Neural cell (in vitro differentiated cells): Measurements from ENCODE around the gene ANTXR1. TPM values are rescaled to one million over a fixed set of nuclear protein-coding genes. Genes with fewer than 3 reads are reported as not detected.

Experiments used
- H2AFZ ChIP-seq: fragments of 200-600, 300-800 bp; sonication (generic), shearing (Covaris generic); 2 replicates; pipeline ENCODE4 v1.6.0; 2014; ENCODE audit warnings: low read depth, mild to moderate bottlenecking, antibody characterized with exemption, low read length, moderate library complexity
- H3F3A ChIP-seq: fragments of 200-600 bp; shearing (Covaris generic); 2 replicates; pipeline ENCODE4 v1.6.1; 2016; ENCODE audit warnings: mild to moderate bottlenecking, moderate library complexity, mixed read lengths, antibody characterized with exemption, low read length; ENCODE audit not compliant: insufficient read depth, poor library complexity, severe bottlenecking
- H3K27ac ChIP-seq: fragments of 200-600, 300-800 bp; sonication (generic), shearing (Covaris generic); 2 replicates; pipeline ENCODE4 v1.5.1; 2014; ENCODE audit warnings: mild to moderate bottlenecking, low read length, moderate library complexity
- H3K27me3 ChIP-seq: fragments of 300-800, 200-600 bp; sonication (generic), shearing (Covaris generic); 2 replicates; pipeline ENCODE4 v1.6.0; 2014; ENCODE audit warnings: mild to moderate bottlenecking, low read depth, low read length, moderate library complexity; ENCODE audit not compliant: insufficient read depth
- H3K36me3 ChIP-seq: fragments of 300-800, 200-600 bp; sonication (generic), shearing (Covaris generic); 2 replicates; pipeline ENCODE4 v1.5.1; 2014; ENCODE audit warnings: mild to moderate bottlenecking, antibody characterized with exemption, low read length, moderate library complexity; ENCODE audit not compliant: insufficient read depth
- H3K4me2 ChIP-seq: fragments of 300-800, 200-600 bp; sonication (generic), shearing (Covaris generic); 2 replicates; pipeline ENCODE4 v1.6.0; 2014; ENCODE audit warnings: mild to moderate bottlenecking, low read length
- H3K4me3 ChIP-seq: fragments of 300-800, 200-600 bp; sonication (generic), shearing (Covaris generic); 2 replicates; pipeline ENCODE4 v1.5.1; 2014; ENCODE audit warnings: mild to moderate bottlenecking, low read length, moderate library complexity
- H3K79me2 ChIP-seq: fragments of 200-600 bp; shearing (Covaris generic); replicated peaks from 2 replicates; pipeline ENCODE4 v1.6.0; 2014; ENCODE audit warnings: mild to moderate bottlenecking, low read length, moderate library complexity; ENCODE audit not compliant: insufficient read depth
- H3K9ac ChIP-seq: fragments of 300-800, 200-600 bp; sonication (generic), shearing (Covaris generic); 2 replicates; pipeline ENCODE4 v1.6.1; 2016; ENCODE audit warnings: mild to moderate bottlenecking, low read length, mixed read lengths
- H3K9me2 ChIP-seq: fragments of 200-600 bp; shearing (Covaris generic); 2 replicates; pipeline ENCODE4 v1.6.1; 2016; ENCODE audit warnings: mild to moderate bottlenecking, low read length, mixed read lengths; ENCODE audit not compliant: insufficient read depth
- H3K9me3 ChIP-seq: fragments of 200-600, 300-800 bp; sonication (generic), shearing (Covaris generic); 2 replicates; pipeline ENCODE4 v1.6.1; 2016; ENCODE audit warnings: mild to moderate bottlenecking, mixed run types, low read length, moderate library complexity, mixed read lengths
- H4K20me1 ChIP-seq: fragments of 200-600 bp; shearing (Covaris generic); 2 replicates; pipeline ENCODE4 v1.6.1; 2016; ENCODE audit warnings: mild to moderate bottlenecking, mixed run types; ENCODE audit not compliant: insufficient read depth
- EP300 ChIP-seq: fragments of 450-650 bp; conservative IDR thresholded peaks from 2 replicates; pipeline ENCODE4 v1.6.1; 2014; ENCODE audit warnings: antibody characterized with exemption, mild to moderate bottlenecking, moderate library complexity; ENCODE audit not compliant: poor library complexity, severe bottlenecking
- EZH2 ChIP-seq: fragments of 200-600, 300-800 bp; shearing (Covaris generic), sonication (generic); IDR thresholded peaks from 2 replicates; pipeline ENCODE4 v1.6.1; 2014; ENCODE audit warnings: antibody characterized with exemption, low read length, borderline replicate concordance, mild to moderate bottlenecking; ENCODE audit not compliant: insufficient read depth, poor library complexity, severe bottlenecking
- MXI1 ChIP-seq: fragments of 450-650 bp; conservative IDR thresholded peaks from 2 replicates; pipeline ENCODE4 v1.6.1; 2014; ENCODE audit warnings: antibody characterized with exemption, mild to moderate bottlenecking; ENCODE audit not compliant: poor library complexity, severe bottlenecking
- POLR2AphosphoS5 ChIP-seq: IDR thresholded peaks from 2 replicates; pipeline ENCODE4 v1.6.1; 2012
- RAD21 ChIP-seq: fragments of 450-650 bp; conservative IDR thresholded peaks from 2 replicates; pipeline ENCODE4 v1.6.1; 2014; ENCODE audit warnings: antibody characterized with exemption, mild to moderate bottlenecking, moderate library complexity
- REST ChIP-seq: IDR thresholded peaks from 2 replicates; pipeline ENCODE4 v1.6.1; 2012; ENCODE audit warnings: borderline replicate concordance
- SMC3 ChIP-seq: fragments of 450-650 bp; conservative IDR thresholded peaks from 2 replicates; pipeline ENCODE4 v1.6.1; 2014; ENCODE audit warnings: antibody characterized with exemption, mild to moderate bottlenecking, moderate library complexity; ENCODE audit not compliant: poor library complexity
- TAF1 ChIP-seq: IDR thresholded peaks from 2 replicates; pipeline ENCODE4 v1.6.1; 2012; ENCODE audit warnings: low read depth
- polyA plus RNA-seq: library from polyadenylated mRNA; depleted of rRNA; stranded (reverse); fragments of >200 nt; gene quantifications from 2 replicates; pipeline ENCODE4 v1.2.3, GENCODE V29; 2014
- TF ChIP-seq, protein P1 (sequence below): fragments of 450-650 bp; IDR thresholded peaks from 2 replicates; pipeline ENCODE4 v1.5.1; 2014; ENCODE audit warnings: antibody characterized with exemption, mild to moderate bottlenecking, moderate library complexity; ENCODE audit not compliant: poor library complexity, severe bottlenecking

Gene ANTXR1
- polyA plus RNA-seq, 1 donor from 2014 or later: 4.9 TPM

- no peak for TF ChIP-seq EP300
- no peak for TF ChIP-seq EZH2
- H3K4me2 ChIP-seq: no peak overlapping the region
These were observed 90.4 kb downstream of the ANTXR1 start for GRCh38 chr2:69103419-69103818.

DNA sequence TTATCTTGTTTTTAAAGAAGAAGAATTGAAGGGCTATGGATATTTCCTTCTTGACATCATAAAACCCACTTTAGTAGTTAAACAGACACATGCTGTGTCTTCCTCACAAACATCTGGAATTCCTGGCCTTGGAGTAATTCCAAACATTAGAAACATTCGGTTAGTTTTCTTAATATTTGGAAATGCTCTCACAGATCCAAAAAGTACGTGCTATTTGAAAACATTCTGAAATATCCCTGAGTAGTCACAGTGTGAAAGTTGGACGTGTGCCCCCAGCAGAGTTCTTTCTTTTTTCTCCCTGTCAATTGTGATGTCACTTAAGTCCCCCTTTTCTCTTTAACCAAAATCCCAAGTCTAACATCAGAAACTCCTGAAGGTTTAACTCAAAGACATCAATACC is 91.3 kb downstream of the ANTXR1 start:
- Histone ChIP-seq H3K9me2 (no peaks in the 10 kb centered on the region), H3K9me3 (no peaks in the 10 kb centered on the region), H3K79me2 (no peaks in the 10 kb centered on the region), H3K36me3 (peaks cover 10% of the 10 kb centered on the region), H3F3A (no peaks in the 10 kb centered on the region), H3K4me3 (no peak overlapping the region), H3K27ac (no peak overlapping the region), H3K9ac (no peak overlapping the region), H3K27me3 (no peaks in the 10 kb centered on the region), H4K20me1 (no peaks in the 10 kb centered on the region), H2AFZ (no peak overlapping the region), H3K4me2 (no peak overlapping the region)
- TF ChIP-seq MXI1: no peak
- TF ChIP-seq POLR2AphosphoS5: no peak
- TF ChIP-seq, protein P1, sequence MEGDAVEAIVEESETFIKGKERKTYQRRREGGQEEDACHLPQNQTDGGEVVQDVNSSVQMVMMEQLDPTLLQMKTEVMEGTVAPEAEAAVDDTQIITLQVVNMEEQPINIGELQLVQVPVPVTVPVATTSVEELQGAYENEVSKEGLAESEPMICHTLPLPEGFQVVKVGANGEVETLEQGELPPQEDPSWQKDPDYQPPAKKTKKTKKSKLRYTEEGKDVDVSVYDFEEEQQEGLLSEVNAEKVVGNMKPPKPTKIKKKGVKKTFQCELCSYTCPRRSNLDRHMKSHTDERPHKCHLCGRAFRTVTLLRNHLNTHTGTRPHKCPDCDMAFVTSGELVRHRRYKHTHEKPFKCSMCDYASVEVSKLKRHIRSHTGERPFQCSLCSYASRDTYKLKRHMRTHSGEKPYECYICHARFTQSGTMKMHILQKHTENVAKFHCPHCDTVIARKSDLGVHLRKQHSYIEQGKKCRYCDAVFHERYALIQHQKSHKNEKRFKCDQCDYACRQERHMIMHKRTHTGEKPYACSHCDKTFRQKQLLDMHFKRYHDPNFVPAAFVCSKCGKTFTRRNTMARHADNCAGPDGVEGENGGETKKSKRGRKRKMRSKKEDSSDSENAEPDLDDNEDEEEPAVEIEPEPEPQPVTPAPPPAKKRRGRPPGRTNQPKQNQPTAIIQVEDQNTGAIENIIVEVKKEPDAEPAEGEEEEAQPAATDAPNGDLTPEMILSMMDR: no peak
- TF ChIP-seq REST: no peak
- TF ChIP-seq TAF1: no peak
- TF ChIP-seq RAD21: no peak
- no peak for TF ChIP-seq EZH2
- TF ChIP-seq SMC3: no peak
- TF ChIP-seq EP300: no peak

More at GRCh38 chr2:69103419-69103818, 90.4 kb downstream of the ANTXR1 start:
- Histone ChIP-seq H2AFZ (no peak overlapping the region), H3K9ac (no peak overlapping the region), H3F3A (no peaks in the 10 kb centered on the region), H3K9me2 (no peaks in the 10 kb centered on the region), H3K27me3 (no peaks in the 10 kb centered on the region), H3K79me2 (no peaks in the 10 kb centered on the region), H3K4me3 (no peak overlapping the region), H3K27ac (no peak overlapping the region), H3K9me3 (no peaks in the 10 kb centered on the region), H4K20me1 (no peaks in the 10 kb centered on the region), H3K36me3 (peaks cover 5% of the 10 kb centered on the region)

- Histone ChIP-seq H3K27ac (no peak overlapping the region), H3K9ac (no peak overlapping the region), H3K27me3 (no peaks in the 10 kb centered on the region), H2AFZ (no peak overlapping the region), H3F3A (no peaks in the 10 kb centered on the region), H3K79me2 (no peaks in the 10 kb centered on the region), H4K20me1 (no peaks in the 10 kb centered on the region), H3K9me2 (no peaks in the 10 kb centered on the region), H3K9me3 (no peaks in the 10 kb centered on the region), H3K4me2 (no peak overlapping the region), H3K4me3 (no peak overlapping the region), H3K36me3 (peaks cover 8% of the 10 kb centered on the region)
- TF ChIP-seq REST: no peak
- TF ChIP-seq RAD21: no peak
- no peak for TF ChIP-seq EZH2
- TF ChIP-seq MXI1: no peak
- no peak for TF ChIP-seq SMC3
- TF ChIP-seq TAF1: no peak
- no peak for TF ChIP-seq EP300
- TF ChIP-seq, protein P1: no peak
- no peak for TF ChIP-seq POLR2AphosphoS5
These were observed 96.3 kb downstream of the ANTXR1 start for GRCh38 chr2:69109255-69109654.
